Measurements from ENCODE around the gene FRMD4B.

The FRMD4B gene

DNA sequence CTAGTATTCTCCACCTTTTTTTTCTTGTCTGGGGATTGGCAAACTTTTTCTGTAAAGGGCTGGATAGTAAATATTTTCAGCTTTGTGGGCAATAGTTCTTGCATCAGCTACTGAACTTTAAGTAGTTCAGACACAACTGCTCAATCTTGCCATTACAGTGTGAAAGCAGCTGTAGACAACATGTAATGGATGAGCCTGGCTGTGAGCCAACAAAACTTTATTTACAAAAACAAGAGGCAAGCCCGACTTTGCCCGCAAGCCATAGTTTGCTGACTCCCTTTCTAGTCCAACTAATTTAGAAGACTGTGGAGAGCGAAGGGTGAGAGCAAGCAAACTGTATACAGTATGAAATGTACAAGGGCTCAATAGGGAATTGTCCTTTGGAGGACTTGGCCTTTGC, 6.2 kb downstream of the FRMD4B start:
- TF ChIP-seq, protein P1, sequence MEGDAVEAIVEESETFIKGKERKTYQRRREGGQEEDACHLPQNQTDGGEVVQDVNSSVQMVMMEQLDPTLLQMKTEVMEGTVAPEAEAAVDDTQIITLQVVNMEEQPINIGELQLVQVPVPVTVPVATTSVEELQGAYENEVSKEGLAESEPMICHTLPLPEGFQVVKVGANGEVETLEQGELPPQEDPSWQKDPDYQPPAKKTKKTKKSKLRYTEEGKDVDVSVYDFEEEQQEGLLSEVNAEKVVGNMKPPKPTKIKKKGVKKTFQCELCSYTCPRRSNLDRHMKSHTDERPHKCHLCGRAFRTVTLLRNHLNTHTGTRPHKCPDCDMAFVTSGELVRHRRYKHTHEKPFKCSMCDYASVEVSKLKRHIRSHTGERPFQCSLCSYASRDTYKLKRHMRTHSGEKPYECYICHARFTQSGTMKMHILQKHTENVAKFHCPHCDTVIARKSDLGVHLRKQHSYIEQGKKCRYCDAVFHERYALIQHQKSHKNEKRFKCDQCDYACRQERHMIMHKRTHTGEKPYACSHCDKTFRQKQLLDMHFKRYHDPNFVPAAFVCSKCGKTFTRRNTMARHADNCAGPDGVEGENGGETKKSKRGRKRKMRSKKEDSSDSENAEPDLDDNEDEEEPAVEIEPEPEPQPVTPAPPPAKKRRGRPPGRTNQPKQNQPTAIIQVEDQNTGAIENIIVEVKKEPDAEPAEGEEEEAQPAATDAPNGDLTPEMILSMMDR (IDR thresholded peaks at IDR 0.05; ENCODE audit: control insufficient read depth, extremely low read depth, insufficient read depth) = no peak
- H3K4me3 ChIP-seq (ENCODE audit: low read depth, low read length) = no peak overlapping the region
- DNase-seq (ENCODE audit: low read depth) = no peak

DNA sequence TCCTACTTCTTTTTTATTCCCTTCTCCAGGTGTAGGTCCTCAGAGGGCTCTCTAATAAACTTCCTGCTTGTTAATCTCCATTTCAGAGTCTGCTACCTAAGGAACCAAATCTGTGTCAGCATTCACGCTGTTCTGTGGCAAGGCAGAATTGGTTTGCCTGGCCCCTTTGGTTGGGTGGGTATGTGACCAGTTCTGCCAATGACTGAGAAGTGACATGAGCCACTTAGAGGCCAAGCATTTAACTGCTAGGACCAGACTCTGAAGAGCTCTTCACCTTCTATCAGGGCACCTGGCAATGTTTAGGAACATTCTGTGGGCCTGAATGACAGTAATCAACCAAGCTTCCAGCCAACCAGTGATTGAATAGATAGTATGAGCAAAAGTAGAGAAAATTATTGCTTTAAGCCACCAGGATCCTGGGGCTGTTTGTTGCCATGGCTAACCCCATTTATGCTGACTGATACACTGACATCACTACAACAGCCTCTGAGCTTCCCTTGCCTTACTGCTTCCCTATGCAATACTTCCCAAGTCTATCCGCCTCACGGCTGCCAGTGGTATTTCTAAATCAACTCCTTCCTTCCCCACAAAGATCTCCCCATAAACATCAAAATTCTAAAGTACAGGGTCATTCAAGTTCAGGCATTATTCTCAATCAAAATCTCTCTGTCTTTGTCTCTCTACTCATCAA, 7.6 kb downstream of the FRMD4B start:
- TF ChIP-seq, protein P1 (IDR thresholded peaks at IDR 0.05; ENCODE audit: control insufficient read depth, extremely low read depth, insufficient read depth) = no peak
- no peak for DNase-seq (ENCODE audit: low read depth)
- H3K4me3 ChIP-seq (ENCODE audit: low read depth, low read length) = no peak overlapping the region

DNA sequence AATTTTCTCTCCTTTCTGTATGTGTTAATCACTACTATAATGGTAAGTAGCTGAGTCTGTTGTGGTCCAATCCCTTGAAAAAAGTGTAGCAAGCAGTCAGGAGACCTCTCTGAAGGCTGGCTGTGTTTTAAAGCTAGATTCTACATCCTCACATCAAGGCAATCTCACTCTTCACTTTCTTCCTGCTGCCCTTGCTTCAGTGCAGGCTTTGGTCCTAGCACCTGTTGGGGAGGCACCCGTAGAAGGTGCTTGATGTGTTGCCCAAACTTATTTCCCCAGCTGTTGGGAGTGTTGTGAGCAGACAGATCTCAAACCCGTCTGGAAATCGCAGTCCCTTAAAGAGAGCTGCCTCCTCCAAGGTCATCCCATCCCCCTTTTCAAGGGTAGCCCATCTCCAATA, 8.6 kb downstream of the FRMD4B start:
- TF ChIP-seq, protein P1 (IDR thresholded peaks at IDR 0.05; ENCODE audit: control insufficient read depth, extremely low read depth, insufficient read depth) = no peak
- DNase-seq (ENCODE audit: low read depth) = no peak
- no peak overlapping the region for H3K4me3 ChIP-seq (ENCODE audit: low read depth, low read length)

DNA sequence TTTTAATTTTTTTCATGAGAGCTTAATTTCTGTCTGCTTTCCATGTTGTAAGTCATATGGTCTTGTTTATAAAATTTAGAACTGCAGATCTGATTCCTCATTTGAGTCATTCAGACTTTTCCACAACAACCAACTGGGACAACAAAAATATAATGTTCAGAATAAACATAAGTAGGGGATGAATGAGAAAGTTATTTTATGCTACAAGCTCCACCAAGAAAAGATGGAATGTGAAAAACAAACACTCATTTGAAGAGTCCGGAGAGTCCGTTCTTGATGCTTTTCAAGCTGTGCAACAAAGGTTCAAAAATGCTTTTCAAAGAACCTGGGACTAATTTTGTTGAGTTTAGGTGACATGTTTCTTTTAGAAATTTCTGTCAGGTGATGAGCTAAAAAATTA, 9.2 kb downstream of the FRMD4B start:
- no peak for DNase-seq (ENCODE audit: low read depth)
- TF ChIP-seq, protein P1 (IDR thresholded peaks at IDR 0.05; ENCODE audit: control insufficient read depth, extremely low read depth, insufficient read depth) = no peak
- H3K4me3 ChIP-seq (ENCODE audit: low read depth, low read length) = no peak overlapping the region

DNA sequence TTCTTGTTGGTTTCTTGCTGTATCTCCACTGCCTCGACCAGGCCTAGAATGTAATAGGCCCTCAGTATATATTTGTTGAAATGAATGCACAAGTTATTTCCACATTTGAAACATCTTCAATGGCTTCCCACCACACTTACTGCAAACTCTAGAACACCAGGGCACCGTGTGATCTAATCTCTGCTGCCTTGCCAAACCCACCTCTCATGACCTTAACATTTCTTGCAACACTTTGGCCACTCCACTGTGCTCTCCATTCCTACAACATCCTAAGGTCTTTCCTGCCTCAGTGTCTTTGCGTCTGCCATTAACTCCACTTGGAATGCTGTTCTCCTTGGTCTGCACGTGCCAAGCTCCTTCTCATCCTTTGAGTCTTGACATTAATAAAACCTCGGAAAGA, 14.1 kb downstream of the FRMD4B start:
- TF ChIP-seq, protein P1 (IDR thresholded peaks at IDR 0.05; ENCODE audit: control insufficient read depth, extremely low read depth, insufficient read depth) = no peak
- H3K4me3 ChIP-seq (ENCODE audit: low read depth, low read length) = no peak overlapping the region

DNA sequence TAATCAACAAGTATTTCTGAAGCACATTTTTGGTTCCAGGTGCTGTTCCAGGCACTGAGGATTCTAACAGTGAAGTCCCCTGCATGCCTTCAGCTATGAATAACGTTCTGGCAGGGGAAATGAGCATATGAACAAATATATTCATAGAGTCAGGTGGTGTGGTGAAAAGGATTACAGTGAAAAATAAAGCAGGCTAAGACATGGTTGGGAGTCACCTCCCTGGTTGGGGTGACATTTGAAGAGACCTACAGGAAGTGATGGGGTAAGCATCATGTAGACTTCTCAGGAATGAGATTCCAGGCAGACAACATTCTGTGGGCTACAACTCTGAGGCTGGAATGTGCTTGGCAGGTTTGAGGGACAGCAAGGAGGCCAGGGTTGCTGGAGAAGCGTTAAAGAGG, 15.0 kb downstream of the FRMD4B start:
- DNase-seq (ENCODE audit: low read depth) = no peak
- H3K4me3 ChIP-seq (ENCODE audit: low read depth, low read length) = no peak overlapping the region
- TF ChIP-seq, protein P1 (IDR thresholded peaks at IDR 0.05; ENCODE audit: control insufficient read depth, extremely low read depth, insufficient read depth) = no peak

More for the DNA sequence above, 14.1 kb downstream of the FRMD4B start:
- DNase-seq (ENCODE audit: low read depth) = no peak
